ENCODE measurements around the gene EVC2. TPM values are rescaled to one million over a fixed set of nuclear protein-coding genes. Genes with fewer than 3 reads are reported as not detected.

The EVC2 gene
- polyA plus RNA-seq, 1 donor (not counting 4 experiments of a cell fraction or from before 2014, with no cell fraction given), result 1.7 TPM

GRCh38 chr4:5721923-5722322 is 13.6 kb upstream of the EVC2 start:
- no peak overlapping the region for H3K4me3 ChIP-seq (ENCODE audit: control insufficient read depth in 2 of 3, extremely low read depth in 1 of 3, insufficient read depth in 2 of 3, low read depth in 1 of 3, low read length in 3 of 3)
- H3K79me2 ChIP-seq (ENCODE audit: control insufficient read depth, insufficient read depth, low read length), result peaks cover 73% of the 10 kb centered on the region
- H2AFZ ChIP-seq (ENCODE audit: control insufficient read depth, low read length), result no peak overlapping the region
- no peaks in the 10 kb centered on the region for H3K27me3 ChIP-seq (ENCODE audit: control insufficient read depth, extremely low read depth, insufficient read depth, low read length)
- FAIRE-seq (no peak), DNase-seq (ENCODE audit: low read depth, low spot score) (no peak)
- H3K9me1 ChIP-seq (ENCODE audit: control insufficient read depth, extremely low read depth, insufficient read depth, low read length), result peaks cover 2% of the 10 kb centered on the region
- no peak overlapping the region for H3K4me2 ChIP-seq (ENCODE audit: control insufficient read depth, extremely low read depth, insufficient read depth, low read depth, low read length)
- no peaks in the 10 kb centered on the region for H3K9me3 ChIP-seq (ENCODE audit: control insufficient read depth, low read depth, low read length)
- no peak overlapping the region for H3K9ac ChIP-seq (ENCODE audit: control insufficient read depth, extremely low read depth, insufficient read depth, low read length)
- H3K27ac ChIP-seq (ENCODE audit: control insufficient read depth, insufficient read depth, low read length), result no peak overlapping the region
- no peaks in the 10 kb centered on the region for H3K4me1 ChIP-seq (ENCODE audit: control insufficient read depth, extremely low read depth, insufficient read depth, low read length)
- H4K20me1 ChIP-seq (ENCODE audit: control insufficient read depth, extremely low read depth, insufficient read depth, low read length), result peaks cover 7% of the 10 kb centered on the region
- dilution Hi-C loops (cut with MboI; ENCODE audit: extremely low pct_ligation_motif_present, low sequenced_read_pairs), result no loop called here
- no peak for TF ChIP-seq EZH2 (IDR thresholded peaks at IDR 0.05; ENCODE audit: low read length)
- TF ChIP-seq, protein P1, sequence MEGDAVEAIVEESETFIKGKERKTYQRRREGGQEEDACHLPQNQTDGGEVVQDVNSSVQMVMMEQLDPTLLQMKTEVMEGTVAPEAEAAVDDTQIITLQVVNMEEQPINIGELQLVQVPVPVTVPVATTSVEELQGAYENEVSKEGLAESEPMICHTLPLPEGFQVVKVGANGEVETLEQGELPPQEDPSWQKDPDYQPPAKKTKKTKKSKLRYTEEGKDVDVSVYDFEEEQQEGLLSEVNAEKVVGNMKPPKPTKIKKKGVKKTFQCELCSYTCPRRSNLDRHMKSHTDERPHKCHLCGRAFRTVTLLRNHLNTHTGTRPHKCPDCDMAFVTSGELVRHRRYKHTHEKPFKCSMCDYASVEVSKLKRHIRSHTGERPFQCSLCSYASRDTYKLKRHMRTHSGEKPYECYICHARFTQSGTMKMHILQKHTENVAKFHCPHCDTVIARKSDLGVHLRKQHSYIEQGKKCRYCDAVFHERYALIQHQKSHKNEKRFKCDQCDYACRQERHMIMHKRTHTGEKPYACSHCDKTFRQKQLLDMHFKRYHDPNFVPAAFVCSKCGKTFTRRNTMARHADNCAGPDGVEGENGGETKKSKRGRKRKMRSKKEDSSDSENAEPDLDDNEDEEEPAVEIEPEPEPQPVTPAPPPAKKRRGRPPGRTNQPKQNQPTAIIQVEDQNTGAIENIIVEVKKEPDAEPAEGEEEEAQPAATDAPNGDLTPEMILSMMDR (optimal IDR thresholded peaks at IDR 0.05 in 1 of 3, IDR thresholded peaks at IDR 0.05 in 1 of 3, conservative IDR thresholded peaks at IDR 0.05 in 1 of 3; ENCODE audit: extremely low read depth in 1 of 3, insufficient read depth in 2 of 3, low read length in 3 of 3), result no peak
- peaks cover 15 to 45% of the 10 kb centered on the region in 2 experiments for H3K36me3 ChIP-seq (ENCODE audit: control insufficient read depth in 2 of 2, extremely low read depth in 1 of 2, insufficient read depth in 2 of 2, low read length in 2 of 2)

DNA sequence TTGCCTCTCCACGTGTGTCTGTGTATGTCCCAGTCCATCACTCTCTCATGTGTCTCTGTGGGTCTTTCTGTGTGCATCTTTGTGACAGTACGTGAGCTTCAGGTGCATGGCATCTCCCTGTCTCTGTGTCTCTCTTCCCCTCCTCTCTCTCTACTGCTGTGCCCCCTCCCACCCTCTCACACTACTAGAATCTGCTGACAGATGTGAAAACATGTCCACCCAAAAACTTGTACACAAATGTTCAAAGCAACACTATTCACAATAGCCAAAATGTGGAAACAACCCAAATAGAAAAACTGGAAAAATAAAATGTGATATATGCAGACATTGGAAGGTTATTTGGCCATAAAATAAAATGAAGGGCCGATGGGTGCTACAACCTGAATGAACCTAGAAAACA is 12.6 kb upstream of the EVC2 start:
- H3K4me2 ChIP-seq (ENCODE audit: control insufficient read depth, extremely low read depth, insufficient read depth, low read depth, low read length), result no peak overlapping the region
- no peak overlapping the region for H3K4me3 ChIP-seq (ENCODE audit: control insufficient read depth in 2 of 3, extremely low read depth in 1 of 3, insufficient read depth in 2 of 3, low read depth in 1 of 3, low read length in 3 of 3)
- no peaks in the 10 kb centered on the region for H3K27me3 ChIP-seq (ENCODE audit: control insufficient read depth, extremely low read depth, insufficient read depth, low read length)
- H3K4me1 ChIP-seq (ENCODE audit: control insufficient read depth, extremely low read depth, insufficient read depth, low read length), result peaks cover 2% of the 10 kb centered on the region
- no peak overlapping the region for H3K27ac ChIP-seq (ENCODE audit: control insufficient read depth, insufficient read depth, low read length)
- H3K9me1 ChIP-seq (ENCODE audit: control insufficient read depth, extremely low read depth, insufficient read depth, low read length), result peaks cover 2% of the 10 kb centered on the region
- H3K9me3 ChIP-seq (ENCODE audit: control insufficient read depth, low read depth, low read length), result no peaks in the 10 kb centered on the region
- FAIRE-seq (no peak), DNase-seq (ENCODE audit: low read depth, low spot score) (no peak)
- dilution Hi-C loops (cut with MboI; ENCODE audit: extremely low pct_ligation_motif_present, low sequenced_read_pairs), result no loop called here
- H4K20me1 ChIP-seq (ENCODE audit: control insufficient read depth, extremely low read depth, insufficient read depth, low read length), result peaks cover 9% of the 10 kb centered on the region
- H3K36me3 ChIP-seq (ENCODE audit: control insufficient read depth in 2 of 2, extremely low read depth in 1 of 2, insufficient read depth in 2 of 2, low read length in 2 of 2), result peaks cover 15 to 42% of the 10 kb centered on the region in 2 experiments
- no peak for TF ChIP-seq EZH2 (IDR thresholded peaks at IDR 0.05; ENCODE audit: low read length)
- TF ChIP-seq, protein P1 (optimal IDR thresholded peaks at IDR 0.05 in 1 of 3, IDR thresholded peaks at IDR 0.05 in 1 of 3, conservative IDR thresholded peaks at IDR 0.05 in 1 of 3; ENCODE audit: extremely low read depth in 1 of 3, insufficient read depth in 2 of 3, low read length in 3 of 3), result no peak
- peaks cover 78% of the 10 kb centered on the region for H3K79me2 ChIP-seq (ENCODE audit: control insufficient read depth, insufficient read depth, low read length)
- no peak overlapping the region for H3K9ac ChIP-seq (ENCODE audit: control insufficient read depth, extremely low read depth, insufficient read depth, low read length)
- no peak overlapping the region for H2AFZ ChIP-seq (ENCODE audit: control insufficient read depth, low read length)
